GM12891 (cell line): ENCODE results near the gene GPD1.
"Not testable (repeated sequence)": the region's sequence is repeated elsewhere in the genome, so short reads cannot be mapped to it uniquely, and the experiment has no call there.

Experiments
- PAX5 ChIP-seq: IDR thresholded peaks from 2 replicates; pipeline ENCODE4 v1.6.1; 2011; ENCODE audit warnings: low read length, moderate library complexity, mild to moderate bottlenecking; ENCODE audit not compliant: insufficient read depth, severe bottlenecking
- POLR2AphosphoS5 ChIP-seq: IDR thresholded peaks from 2 replicates; pipeline ENCODE4 v1.6.1; 2011; ENCODE audit warnings: low read depth, low read length, control low read depth

- not testable (repeated sequence) for TF ChIP-seq PAX5, POLR2AphosphoS5
Observed at GRCh38 chr12:50154947-50155346, 51.1 kb downstream of the GPD1 start.
